ENCODE measurements around the gene CSK. TPM values are rescaled to one million over a fixed set of nuclear protein-coding genes. Genes with fewer than 3 reads are reported as not detected.

The CSK gene
- total RNA-seq, 1 donor from 2014 or later = 70.9 TPM

DNA sequence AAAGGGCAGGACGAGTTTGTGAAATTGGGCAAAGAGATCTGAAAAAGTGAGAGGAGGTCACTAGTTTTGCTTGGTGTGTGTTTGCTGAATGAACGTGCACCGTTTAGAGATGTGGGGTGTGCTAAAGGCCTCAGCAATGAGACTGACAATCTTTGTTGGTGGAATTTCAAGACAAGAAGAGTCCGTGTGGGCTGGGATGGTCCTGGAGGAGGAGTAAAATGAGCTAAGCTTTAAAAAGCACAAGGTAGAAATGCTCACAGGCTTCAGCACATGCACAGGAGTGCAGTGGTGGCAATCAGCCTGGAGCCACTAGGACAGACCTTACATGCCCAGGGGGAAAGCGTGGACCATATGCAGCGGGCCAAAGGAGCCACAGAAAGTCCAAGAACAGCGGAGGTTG is 43.1 kb downstream of the CSK start:
- Mint-ChIP-seq H3K27me3 (peaks cover 68% of the 10 kb centered on the region), H3K4me1 (ENCODE audit: low read depth) (no peaks in the 10 kb centered on the region), H3K36me3 (ENCODE audit: insufficient read depth) (no peaks in the 10 kb centered on the region), H3K4me3 (ENCODE audit: low read depth) (no peak overlapping the region), H3K9me3 (ENCODE audit: low read depth) (no peaks in the 10 kb centered on the region), H3K27ac (no peak overlapping the region)
- DNase-seq (ENCODE audit: low spot score, unreplicated experiment) = no peak
- TF ChIP-seq, protein P1, sequence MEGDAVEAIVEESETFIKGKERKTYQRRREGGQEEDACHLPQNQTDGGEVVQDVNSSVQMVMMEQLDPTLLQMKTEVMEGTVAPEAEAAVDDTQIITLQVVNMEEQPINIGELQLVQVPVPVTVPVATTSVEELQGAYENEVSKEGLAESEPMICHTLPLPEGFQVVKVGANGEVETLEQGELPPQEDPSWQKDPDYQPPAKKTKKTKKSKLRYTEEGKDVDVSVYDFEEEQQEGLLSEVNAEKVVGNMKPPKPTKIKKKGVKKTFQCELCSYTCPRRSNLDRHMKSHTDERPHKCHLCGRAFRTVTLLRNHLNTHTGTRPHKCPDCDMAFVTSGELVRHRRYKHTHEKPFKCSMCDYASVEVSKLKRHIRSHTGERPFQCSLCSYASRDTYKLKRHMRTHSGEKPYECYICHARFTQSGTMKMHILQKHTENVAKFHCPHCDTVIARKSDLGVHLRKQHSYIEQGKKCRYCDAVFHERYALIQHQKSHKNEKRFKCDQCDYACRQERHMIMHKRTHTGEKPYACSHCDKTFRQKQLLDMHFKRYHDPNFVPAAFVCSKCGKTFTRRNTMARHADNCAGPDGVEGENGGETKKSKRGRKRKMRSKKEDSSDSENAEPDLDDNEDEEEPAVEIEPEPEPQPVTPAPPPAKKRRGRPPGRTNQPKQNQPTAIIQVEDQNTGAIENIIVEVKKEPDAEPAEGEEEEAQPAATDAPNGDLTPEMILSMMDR (IDR thresholded peaks at IDR 0.05; ENCODE audit: unreplicated experiment) = no peak

DNA sequence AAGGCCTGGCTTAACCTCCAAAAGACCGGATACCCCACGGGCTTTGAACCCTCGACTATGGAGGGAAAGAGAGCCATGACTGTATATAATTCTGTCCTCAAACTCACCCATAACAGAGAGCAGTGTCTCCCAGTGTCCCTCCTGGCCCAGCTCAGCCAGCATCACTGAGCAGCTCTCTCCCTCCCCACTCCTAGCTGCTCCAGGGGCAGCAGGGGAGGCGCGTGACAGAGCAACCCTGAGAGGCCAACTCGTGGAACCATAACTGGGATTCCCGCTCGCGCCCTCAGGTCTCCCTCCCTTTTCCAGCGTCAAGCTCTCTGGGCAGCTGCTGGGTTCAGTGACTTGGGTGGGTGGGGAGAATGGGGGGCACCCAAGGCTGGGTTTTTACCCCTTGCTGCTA is 44.0 kb downstream of the CSK start:
- no peaks in the 10 kb centered on the region for H3K9me3 Mint-ChIP-seq (ENCODE audit: low read depth)
- TF ChIP-seq, protein P1 (IDR thresholded peaks at IDR 0.05; ENCODE audit: unreplicated experiment) = no peak
- peak overlapping the region; percentile 56 for H3K27ac Mint-ChIP-seq
- no peaks in the 10 kb centered on the region for H3K4me1 Mint-ChIP-seq (ENCODE audit: low read depth)
- H3K4me3 Mint-ChIP-seq (ENCODE audit: low read depth) = no peak overlapping the region
- H3K36me3 Mint-ChIP-seq (ENCODE audit: insufficient read depth) = no peaks in the 10 kb centered on the region
- peaks cover 69% of the 10 kb centered on the region for H3K27me3 Mint-ChIP-seq
- DNase-seq (ENCODE audit: low spot score, unreplicated experiment) = no peak

DNA sequence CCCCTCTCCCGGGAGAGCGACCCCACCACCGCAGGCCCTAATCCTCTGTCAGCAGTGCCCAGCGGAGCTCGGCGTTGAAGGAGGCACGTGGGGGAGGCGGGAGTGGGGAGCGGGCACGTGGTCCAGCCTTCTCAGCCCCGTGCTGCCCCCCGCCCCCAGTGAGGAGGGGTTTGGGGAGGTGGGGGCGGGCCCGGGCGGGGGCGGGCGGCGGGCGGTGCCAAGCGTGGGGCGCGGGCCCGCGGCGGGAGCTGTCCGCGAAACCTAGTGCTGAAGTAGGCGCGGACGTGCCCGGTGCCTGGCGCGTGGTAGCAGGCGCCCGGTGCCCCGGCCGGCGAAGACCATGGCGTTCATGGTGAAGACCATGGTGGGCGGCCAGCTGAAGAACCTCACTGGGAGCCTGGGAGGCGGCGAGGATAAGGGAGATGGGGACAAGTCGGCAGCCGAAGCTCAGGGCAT is 44.5 kb downstream of the CSK start, which contains the start of gene CPLX3:
TSS of gene CPLX3 (plus strand) at position 264 of the 456 bp plus-strand sequence. CDS start at position 341, 77 bp downstream.
- Mint-ChIP-seq H3K9me3 (ENCODE audit: low read depth) (no peaks in the 10 kb centered on the region), H3K36me3 (ENCODE audit: insufficient read depth) (no peaks in the 10 kb centered on the region), H3K27ac (peak within 1 kb of the TSS; percentile 56), H3K4me1 (ENCODE audit: low read depth) (no peaks in the 10 kb centered on the region), H3K4me3 (ENCODE audit: low read depth) (no peak within 1 kb of the TSS), H3K27me3 (peaks cover 69% of the 10 kb centered on the region)
- TF ChIP-seq, protein P1 (IDR thresholded peaks at IDR 0.05; ENCODE audit: unreplicated experiment) = no peak
- DNase-seq (ENCODE audit: low spot score, unreplicated experiment) = peak; percentile 56

DNA sequence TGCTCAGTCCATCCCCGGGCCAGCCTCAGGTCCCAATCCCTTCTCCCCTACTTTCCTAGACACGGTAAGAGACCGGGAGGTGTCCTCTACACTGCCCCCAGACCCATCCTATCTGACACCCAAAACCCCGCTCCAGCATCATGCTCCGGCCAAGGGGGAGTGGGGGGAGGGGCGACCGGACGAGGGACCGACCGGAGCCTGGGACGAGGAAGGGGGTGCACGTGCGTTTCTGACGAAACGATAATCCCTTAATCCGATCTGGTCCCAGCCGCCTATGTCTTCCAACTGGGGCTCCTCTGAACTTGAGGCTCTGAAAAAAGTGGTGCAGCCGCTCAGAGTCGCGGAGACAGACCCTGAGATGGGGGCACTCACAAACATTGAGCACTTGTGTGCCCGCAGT is 45.0 kb downstream of the CSK start:
- DNase-seq (ENCODE audit: low spot score, unreplicated experiment) = no peak

DNA sequence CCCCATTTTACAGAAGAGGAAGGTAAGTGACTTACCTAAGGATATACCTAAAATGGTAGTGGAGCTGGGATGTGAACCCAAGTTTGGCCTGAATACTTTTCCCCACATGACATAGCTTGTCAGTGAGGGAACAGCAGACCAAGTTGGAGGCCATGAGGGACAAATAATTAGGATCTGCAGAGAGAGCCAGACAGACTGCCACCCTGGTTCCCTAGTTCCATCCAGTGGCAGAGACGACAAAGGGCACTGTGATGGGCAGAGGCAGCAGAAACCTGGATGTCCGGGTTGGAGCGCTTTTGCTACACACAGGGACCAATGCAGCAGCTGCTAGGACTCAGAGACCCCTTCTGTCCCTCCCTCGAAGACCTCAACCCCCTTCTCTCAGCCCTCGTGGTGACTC is 45.7 kb downstream of the CSK start:
- Mint-ChIP-seq H3K27me3 (peaks cover 66% of the 10 kb centered on the region), H3K27ac (no peak overlapping the region), H3K9me3 (ENCODE audit: low read depth) (no peaks in the 10 kb centered on the region)

More for the DNA sequence above, 45.0 kb downstream of the CSK start:
- Mint-ChIP-seq H3K4me3 (ENCODE audit: low read depth) (no peak overlapping the region), H3K9me3 (ENCODE audit: low read depth) (no peaks in the 10 kb centered on the region), H3K27me3 (peaks cover 67% of the 10 kb centered on the region), H3K27ac (no peak overlapping the region), H3K4me1 (ENCODE audit: low read depth) (no peaks in the 10 kb centered on the region), H3K36me3 (ENCODE audit: insufficient read depth) (no peaks in the 10 kb centered on the region)
- TF ChIP-seq, protein P1 (IDR thresholded peaks at IDR 0.05; ENCODE audit: unreplicated experiment) = no peak

More for the DNA sequence above, 45.7 kb downstream of the CSK start:
- Mint-ChIP-seq H3K36me3 (ENCODE audit: insufficient read depth) (no peaks in the 10 kb centered on the region), H3K4me1 (ENCODE audit: low read depth) (no peaks in the 10 kb centered on the region), H3K4me3 (ENCODE audit: low read depth) (no peak overlapping the region)
- TF ChIP-seq, protein P1 (IDR thresholded peaks at IDR 0.05; ENCODE audit: unreplicated experiment) = no peak
- DNase-seq (ENCODE audit: low spot score, unreplicated experiment) = no peak
